Stimulated activated CD4-positive, alpha-beta T cell treated with anti-CD3 and anti-CD28 coated beads, Interleukin-2, amount 100 ng/mL, for 4 hours (primary cell): ENCODE results near the gene AKAP11.

Source experiments
- DNase-seq: peaks from one replicate; pipeline ENCODE4 v3.0.0-alpha.2; 2020; ENCODE audit warnings: low read depth

The AKAP11 gene

DNA sequence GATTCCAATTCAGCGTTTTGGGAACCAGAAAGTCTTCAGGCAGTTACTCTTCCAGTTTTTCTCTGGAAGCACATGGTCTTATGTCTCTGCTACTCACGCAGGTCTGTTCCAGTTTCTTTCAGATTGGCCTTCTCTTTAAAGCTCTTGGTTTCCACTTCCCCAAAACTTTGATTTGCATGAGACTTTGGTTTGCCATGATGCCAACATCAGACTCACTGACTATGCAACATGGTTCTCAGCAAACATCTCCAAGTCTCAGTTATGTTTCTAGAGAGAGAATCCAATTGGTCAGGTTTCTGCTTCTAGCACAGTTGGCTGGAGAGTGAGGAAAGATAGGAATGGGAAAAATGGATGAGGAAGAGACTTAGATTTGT, 3.1 kb downstream of the AKAP11 start:
- no peak for DNase-seq

DNA sequence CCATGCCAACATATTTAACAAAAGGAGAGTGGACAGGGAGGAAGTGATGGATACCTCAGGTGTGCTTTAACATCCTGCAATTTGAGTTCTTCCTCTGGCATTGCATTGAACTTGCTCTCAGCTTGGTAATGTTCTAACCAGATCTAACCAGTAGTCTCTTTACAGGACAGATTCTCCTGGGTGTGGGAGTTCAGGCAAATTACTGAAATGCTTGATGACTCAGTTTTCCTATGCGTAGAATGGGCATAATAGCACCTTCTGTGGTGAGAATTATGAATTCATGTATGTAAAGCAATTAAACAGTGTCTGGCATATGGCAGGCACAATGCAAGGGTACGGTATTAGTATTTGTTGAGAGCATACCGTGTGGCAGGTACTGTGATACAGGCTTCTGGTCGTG, 3.6 kb downstream of the AKAP11 start:
- DNase-seq: no peak

DNA sequence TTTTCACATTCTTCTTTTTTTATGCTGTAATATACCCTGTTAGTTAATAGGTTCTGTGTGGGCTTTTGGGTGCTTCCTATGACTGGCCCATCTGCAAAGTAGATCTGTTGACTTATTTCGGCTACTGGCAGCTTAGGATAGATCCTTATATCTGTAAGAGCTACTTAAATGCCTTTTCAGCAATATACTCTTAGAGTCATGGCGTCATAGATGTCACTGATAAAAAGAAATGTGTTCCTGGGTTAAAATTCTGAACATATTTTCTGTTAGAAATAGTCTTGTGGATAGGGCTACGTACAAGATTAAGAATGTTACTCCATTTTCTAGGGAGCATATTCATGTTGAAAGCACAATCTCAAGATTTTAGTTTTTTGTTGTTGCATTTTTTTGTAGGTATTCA, 4.7 kb downstream of the AKAP11 start:
- no peak for DNase-seq

DNA sequence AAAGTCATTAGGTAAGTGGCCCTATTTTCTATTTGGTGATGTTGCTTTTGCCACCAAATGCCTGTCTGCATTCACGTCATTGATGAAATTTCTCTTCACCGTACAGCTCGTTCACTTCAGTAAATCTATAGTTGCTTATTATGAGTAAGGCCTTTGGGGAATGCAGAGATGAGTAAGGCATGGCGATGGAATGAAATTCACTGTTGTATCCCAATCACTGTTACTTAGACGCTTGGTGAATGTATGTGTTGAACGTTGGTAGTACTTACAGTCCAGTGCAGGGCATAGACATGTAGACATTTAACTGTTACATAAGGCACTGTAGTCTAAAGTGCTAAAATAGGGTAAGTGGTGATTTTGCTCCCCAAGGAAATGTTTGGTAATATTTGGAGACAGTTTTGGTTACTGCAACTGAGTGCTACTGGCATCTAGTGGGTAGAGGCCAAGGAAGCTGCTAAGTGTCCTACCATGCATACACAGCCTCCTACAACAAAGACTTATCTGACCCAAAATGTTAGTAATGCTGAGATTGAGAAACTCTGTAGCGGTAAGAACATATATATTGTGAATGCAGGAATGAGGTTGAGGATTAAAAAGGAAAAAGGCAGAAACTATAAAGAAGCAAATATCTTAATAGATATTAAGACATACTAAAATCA, 5.8 kb downstream of the AKAP11 start:
- DNase-seq: no peak

DNA sequence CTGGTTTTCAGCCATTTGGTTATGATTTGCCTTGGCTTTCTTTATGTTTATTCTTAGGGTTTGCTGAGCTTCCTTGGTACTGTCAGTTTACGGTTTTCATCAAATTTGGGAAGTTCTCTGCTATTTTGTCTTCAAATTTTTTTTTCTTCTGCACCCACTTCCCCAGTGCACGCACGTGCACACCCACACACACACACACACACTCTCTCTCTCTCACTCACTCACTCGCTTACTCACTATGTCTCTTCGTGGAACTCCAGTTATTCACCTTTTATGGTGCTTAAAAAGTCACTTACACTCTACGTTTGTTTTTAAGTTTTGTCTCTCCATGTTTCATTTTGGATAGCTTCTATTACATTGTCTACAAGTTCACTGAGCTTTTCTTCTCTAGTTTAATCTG, 7.1 kb downstream of the AKAP11 start:
- DNase-seq: peak; percentile 17

DNA sequence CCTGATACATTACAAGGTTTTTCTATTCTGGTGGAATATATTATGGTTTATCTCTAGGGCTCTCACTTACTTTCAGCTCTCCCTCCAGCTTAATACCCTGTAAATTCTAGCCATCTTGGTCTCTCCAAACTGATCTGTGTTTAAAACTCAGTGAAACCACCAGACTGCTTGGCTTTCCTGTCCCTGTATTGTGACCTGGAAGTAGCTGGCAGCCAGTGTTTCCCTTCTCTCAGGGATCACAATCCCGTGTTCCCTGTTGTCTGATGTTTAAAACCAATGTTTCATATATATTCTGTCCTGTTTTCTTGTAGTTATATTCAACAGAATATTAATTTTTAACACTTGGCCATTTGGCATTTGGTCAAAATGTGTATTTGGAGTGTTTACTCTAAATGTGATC, 8.0 kb downstream of the AKAP11 start:
- no peak for DNase-seq

DNA sequence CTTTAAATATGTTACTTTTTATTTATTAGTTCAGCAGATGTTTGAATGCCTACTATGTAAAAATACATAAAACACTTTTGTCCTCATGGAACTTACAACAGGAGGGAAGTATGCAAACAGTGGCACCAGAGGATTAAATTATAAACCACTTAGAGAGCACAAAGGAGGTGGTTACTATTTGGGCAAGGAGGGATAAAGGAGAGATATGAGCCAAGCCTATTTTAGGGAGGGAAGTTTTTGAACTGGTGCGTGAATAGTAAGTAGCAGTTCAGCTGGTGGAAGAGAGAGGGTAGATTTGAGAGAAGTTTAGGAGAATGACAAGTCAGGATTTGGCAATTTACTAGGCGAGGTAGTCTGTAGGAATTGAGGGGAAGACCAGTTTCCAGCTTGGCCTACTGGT, 8.6 kb downstream of the AKAP11 start:
- DNase-seq: no peak

DNA sequence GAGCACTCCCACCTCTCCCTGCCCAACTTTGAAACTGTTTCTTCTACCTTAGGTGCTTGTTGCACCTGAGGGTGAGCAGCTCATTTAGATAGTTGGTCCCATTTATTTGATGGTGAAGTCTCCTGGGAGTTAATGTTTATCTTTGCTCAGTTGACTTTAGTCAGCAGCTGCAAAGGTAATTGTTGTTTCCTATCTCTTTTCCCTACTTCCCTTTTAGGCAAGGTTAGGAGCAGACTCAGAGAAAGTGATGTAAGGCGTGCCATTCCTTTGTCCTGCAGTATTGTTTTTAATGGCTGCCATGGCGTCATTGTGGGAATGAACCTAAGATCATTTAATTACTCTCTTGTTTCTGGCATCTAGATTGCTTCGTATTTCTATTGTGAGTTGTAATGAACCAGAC, 11.6 kb downstream of the AKAP11 start:
- no peak for DNase-seq

DNA sequence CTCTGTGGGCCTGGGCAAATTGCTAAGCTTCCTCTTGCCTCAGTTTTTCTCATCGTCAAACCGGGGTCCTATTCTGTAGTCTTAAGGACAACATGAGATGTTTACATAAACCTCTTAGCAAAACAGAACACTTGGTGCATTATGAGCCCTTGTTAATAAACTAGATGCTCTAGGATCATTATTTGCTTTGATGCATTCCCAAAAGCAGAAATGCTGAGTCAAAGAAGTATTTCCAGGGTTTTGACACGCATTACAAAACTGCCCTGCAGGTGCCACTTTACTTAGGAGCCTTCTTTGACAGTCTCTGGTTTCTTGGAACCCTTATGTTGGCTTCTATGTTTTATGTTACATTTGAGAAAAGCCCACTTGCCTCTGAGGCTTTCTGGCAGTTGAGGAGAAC, 12.1 kb downstream of the AKAP11 start:
- DNase-seq: no peak

DNA sequence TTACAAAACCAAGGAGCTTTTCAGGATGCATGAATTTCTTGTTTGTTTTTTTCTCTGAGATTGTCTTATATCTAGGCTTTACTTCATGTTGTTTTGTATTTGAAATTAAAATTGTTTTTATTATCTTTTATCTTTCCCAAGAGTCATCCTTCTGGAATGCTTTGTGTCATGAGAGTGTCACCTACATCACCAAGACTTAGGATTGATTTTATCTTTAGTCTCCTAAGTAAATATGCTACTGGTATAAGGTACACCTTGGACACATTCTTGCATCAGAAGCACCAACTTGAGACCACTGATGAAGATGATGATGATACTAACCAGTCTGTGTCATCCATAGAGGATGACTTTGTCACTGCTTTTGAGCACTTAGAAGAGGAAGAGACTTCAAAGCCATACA, 26.4 kb downstream of the AKAP11 start:
- DNase-seq: no peak

DNA sequence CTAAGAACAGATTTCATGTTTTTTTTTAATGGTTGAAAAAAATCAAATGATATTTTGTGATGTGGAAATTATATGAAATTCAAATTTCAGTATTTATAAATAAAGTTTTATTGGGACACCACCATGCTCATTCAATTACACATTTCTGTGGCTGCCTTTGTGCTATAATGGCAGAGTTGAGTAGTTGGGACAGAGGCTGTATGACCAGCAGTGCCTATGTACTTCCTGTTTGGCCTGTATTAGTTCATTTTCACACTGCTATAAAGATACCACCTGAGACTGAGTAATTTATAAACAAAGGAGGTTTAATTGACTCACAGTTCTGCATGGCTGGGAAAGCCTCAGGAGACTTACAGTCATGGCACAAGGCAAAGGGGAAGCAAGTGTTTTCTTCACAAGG, 33.6 kb downstream of the AKAP11 start:
- no peak for DNase-seq

DNA sequence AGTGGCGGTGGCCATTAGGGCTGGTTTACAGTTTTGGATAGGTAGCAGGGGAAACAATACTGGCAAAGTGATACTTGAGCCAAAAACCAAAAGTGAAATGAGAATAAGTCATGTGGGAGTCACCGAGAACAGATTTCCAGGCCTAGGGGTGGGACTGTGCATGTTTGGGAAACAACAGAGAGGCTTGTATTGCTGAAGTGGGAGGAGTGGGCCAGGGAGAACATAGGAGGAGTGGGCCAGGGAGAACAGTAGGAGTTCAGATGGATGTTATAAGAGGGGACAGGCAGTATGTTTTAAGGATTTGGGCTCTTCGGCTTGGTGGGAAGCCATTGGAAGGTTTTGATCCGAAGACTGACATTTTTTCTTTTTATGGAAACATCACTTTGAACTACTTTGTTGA, 35.5 kb downstream of the AKAP11 start:
- no peak for DNase-seq

DNA sequence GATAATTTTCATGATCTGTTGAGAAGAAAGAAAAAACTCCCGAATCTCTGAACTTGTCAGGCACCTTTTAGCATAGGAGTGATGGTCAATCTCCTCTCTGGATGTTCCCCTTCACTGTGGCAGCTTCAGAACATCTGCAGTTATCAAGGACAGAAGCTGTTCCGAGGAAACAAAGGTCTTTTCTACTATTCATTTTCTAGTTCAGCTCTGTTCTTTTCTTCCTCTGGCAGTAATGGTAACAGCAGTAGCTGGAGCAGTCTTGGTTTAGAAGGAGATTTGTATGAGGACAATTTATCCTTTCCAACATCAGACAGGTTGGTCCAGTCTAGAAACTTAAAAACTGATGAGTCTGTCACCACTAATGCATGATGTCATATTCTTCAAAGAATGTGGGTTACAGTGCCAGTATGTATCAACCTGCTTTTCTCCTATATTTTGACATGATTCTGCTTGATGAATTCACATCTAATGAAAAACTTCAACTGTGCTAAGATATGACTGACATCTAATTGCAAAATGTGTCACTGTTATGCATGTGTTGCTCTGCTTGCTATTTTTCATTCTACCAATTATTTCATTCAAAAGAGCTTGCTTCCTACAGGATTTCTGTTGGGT, 41.0 kb downstream of the AKAP11 start:
- DNase-seq: no peak

DNA sequence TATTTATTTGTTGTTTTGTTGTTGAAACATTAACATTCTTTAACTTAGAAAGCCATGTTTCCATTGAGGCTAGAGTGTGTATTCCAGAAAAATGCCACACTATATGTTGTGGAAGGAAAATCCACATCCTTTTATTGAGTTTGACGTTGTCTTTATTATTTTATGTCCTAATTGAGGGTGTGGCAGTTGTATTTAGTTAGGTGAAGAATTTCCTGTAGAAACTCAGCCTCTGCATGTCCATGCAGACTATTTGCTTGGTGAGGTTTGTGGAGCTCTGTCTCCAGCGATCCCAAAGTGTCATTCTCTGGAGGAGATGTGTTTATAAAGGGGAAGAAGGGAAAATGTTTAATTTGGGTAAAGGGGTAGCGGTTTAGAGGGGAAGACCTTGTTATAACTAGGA, 46.6 kb downstream of the AKAP11 start:
- DNase-seq: no peak

DNA sequence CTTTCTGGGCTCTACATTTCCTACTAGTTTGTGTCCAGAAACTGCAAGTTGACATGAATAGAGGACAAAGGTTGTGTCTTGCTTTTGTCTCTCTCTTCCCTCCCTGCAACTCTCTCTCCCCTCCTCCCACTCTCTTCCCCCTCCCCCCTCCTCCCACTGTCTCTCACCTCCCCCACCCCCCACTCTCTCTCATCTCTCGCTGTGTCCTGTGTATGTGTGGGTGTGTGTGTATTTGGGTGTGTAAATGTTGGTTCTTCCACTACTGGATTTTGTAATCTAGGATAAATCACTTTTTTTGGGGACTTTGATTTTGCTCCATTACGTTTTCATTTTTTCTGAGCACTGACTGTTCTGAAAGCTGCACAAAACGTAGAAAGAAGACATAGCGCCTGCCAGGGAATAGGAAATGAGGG, 48.4 kb downstream of the AKAP11 start:
- no peak for DNase-seq

DNA sequence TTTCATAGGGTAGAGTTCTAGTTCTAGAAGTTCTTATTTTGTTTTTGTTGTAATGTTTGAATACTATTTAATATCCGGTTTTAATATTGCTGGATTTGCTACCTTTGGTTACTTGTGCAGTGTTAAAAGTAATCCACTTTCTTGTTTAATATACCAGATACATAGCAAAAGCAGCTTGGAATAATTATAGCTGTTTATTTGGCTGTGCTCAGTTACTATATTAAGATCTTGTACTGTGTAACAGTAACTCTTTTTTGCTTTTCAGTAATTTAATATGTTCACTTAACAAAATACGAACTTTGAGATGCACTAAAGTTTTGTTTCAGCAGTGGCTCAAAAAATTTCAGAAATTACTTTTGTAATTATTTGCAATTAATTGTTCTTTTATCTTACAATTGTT, 50.9 kb downstream of the AKAP11 start:
- no peak for DNase-seq

DNA sequence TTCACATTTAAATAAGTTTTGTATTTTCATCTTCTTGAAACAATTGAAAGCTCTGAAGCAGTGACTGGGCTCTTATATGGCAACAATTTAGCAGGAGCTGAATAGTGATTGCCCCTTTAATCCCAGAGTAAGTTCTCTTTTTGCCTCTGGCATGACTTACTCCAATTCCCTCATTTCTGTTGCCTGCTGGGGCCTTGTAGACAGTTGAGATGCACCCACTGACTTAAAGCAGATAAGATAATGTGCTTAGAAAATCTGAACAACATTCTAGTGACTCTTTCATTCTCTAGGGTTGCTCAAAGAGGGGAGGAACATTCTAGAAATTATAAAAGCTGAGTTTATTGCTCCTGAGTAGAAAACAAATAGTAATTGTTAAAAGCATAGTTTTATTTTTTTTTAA, 52.8 kb downstream of the AKAP11 start:
- no peak for DNase-seq

DNA sequence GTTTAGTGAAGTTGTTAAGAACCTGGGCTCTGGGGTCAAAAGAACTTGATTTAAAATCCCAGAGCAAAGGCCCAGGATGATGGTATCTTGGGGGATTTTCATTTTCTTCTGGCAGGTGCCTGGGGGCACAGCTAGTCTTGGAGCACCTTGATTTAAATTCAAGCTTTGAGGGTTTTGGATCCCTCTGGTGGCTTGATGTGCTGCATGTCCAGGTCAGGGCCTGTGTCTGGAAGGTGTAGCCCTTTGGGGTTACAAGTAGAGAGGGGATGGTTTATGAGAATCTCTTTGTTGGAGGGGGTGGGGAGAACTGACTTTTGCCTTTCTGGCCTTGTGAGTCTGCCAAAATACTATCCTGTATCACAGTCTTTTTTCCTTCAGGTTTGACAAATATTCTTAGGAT, 55.8 kb downstream of the AKAP11 start:
- no peak for DNase-seq

DNA sequence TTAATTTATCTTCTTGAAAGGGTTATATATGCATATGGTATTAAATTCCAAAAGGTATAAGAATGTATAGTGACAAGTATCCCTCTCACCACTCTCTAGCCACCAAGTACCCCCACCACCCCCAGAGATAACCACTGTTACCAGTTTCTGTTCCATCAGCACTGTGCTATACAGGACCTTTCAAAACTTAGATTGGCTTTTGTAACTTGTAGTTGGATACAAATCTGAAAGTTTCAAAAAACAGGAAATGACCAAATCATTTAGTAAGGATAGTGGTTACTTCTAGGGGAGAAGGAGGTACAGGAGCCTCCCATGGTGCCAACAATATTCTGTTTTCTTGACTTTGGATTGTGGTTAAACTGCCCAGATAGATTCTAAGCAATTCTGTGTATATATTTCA, 56.7 kb downstream of the AKAP11 start:
- DNase-seq: no peak

DNA sequence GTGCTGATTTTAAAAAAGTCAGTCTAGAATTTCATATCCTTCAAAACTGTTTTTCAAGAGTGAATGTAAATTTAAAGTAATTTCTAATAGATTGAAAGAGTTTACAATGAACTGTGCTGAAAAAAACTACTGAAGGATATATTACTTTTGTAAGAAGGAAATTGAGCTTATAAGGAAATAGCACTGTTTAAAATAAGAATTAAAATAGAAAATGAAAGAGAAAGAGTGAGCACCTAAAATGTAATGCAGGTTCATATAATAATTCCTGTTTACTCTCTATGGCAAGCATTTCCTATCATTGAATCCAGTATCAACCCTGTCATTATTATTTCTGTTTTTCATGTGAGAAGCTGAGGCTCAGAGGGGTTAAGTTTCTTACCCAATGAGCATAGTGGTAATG, 57.3 kb downstream of the AKAP11 start:
- no peak for DNase-seq

DNA sequence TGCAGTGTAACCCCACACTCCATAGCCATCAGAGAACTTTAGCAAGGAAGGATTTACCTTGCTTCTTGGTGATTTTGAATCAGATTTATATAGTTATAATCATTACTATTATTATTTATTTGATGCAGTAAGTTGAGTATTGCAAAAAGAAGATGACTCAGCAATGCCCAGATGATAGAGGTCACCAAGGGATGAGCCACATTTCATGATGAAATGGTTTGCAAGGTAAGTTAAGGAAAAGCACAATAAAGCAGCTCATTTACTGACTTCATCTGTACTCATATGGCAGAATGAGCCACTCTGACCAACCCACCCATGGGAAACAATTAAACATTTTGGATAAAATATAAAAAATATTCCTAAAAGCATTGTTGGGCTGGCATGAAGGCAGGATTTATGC, 59.1 kb downstream of the AKAP11 start:
- DNase-seq: no peak

DNA sequence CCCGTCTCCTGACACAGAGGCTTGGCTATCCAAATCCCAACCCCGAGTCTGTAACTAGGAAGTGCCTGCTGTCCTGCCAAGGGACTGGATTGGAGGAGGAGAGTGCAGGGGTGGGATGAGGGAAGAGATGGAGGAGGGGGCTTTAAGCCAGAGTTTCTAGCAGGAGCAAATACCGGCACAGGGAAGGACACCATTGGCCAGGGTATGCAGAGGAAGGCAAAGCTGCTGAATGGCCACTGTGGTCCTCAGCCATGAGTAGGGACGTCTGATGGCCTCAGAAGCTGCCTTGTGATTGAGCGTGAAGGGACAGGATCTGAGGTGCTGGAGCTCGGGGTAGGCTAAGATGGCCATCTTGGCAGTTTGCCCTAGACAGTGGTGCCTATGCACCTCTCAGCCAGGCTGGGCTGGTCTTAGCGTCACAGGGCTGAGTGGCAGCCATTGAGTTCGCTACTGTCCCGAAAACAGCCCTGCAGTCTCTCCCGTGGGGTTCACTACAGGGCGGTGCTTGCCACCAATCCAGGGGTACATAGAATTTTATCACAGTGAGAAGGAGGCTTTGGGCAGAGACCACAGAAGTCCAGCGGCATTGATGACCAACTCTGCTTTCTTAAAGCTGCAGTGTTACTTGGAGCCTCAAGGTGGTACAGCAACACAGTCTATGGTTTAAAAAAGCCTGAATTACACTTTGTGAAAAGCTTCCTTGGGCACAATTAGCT, 61.8 kb downstream of the AKAP11 start:
- DNase-seq: no peak

DNA sequence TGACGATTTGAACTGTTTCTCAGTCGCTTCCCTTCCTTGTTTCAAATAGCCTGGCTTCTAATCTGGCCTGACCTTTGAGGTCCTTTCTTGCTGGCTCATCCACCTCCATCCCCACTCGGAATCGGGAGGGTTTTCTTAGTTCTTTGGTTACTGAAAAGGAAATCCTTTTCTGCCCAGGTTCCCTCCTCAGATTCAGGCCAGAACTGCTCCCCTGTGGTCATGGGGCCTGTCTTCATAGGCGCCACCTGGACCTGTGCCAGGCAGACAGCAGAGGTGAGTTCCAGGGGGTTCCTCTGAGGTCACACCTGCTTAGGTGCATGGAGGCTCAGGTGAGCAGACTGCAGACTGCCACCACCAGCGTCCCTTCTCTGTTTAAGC, 62.4 kb downstream of the AKAP11 start:
- no peak for DNase-seq
